Ectodermal cell (in vitro differentiated cells): ENCODE results near the gene BFSP1.

ENCODE experiments used
- H3K27ac ChIP-seq: 2 replicates; pipeline ENCODE4 v1.7.0; 2013; ENCODE audit warnings: mild to moderate bottlenecking, low read depth, low read length; ENCODE audit not compliant: insufficient read depth, poor library complexity, severe bottlenecking
- H3K27me3 ChIP-seq: 2 replicates; pipeline ENCODE4 v1.7.0; 2013; ENCODE audit warnings: mild to moderate bottlenecking, low read length; ENCODE audit not compliant: insufficient read depth, control insufficient read depth, poor library complexity, severe bottlenecking
- H3K36me3 ChIP-seq: one replicate; pipeline ENCODE4 v1.7.0; 2013; ENCODE audit warnings: low read length; ENCODE audit not compliant: control insufficient read depth, insufficient read depth
- H3K4me1 ChIP-seq: one replicate; pipeline ENCODE4 v1.7.0; 2013; ENCODE audit warnings: low read length; ENCODE audit not compliant: control insufficient read depth, insufficient read depth
- H3K4me3 ChIP-seq: 2 replicates; pipeline ENCODE4 v1.7.0; 2013; ENCODE audit warnings: low read depth, low read length, control low read depth; ENCODE audit not compliant: insufficient read depth
- H3K9me3 ChIP-seq: 2 replicates; pipeline ENCODE4 v1.7.0; 2013; ENCODE audit warnings: mild to moderate bottlenecking, low read length, moderate library complexity; ENCODE audit not compliant: control insufficient read depth
- WGBS, 2 experiments: methylation state at CpG; one replicate each; pipeline ENCODE4 v1.1.7; 2013; ENCODE audit warnings: missing lambda C conversion rate in 2 of 2; 5-methylcytosine and 5-hydroxymethylcytosine counted together

The BFSP1 gene

DNA sequence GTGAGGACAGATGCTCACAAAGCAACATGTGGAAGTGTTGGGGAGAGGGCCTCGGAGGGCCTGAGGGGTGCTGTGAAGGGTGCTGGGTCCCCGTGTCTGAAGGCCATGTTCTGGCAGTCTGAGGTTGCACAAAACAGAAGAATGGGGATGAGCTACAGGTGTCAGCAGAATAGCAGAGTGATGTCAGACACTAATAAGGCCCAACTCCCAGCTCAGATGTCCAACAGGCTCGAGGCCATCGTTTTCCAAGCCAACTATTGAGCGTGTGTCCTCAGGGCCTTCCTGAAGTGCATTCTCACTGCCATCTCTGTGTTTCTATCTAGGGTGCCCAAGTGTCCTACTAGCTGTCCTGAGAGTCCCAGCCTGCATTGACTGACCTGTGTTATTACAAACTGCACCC lies 7.9 kb downstream of the BFSP1 start:
- Histone ChIP-seq H3K4me1 (no peaks in the 10 kb centered on the region), H3K36me3 (no peaks in the 10 kb centered on the region), H3K4me3 (no peak overlapping the region), H3K9me3 (no peaks in the 10 kb centered on the region), H3K27ac (no peak overlapping the region), H3K27me3 (peaks cover 6% of the 10 kb centered on the region)
- 91 to 93% methylated on average over 5 of the region's 5 CpGs for WGBS, 2 experiments

DNA sequence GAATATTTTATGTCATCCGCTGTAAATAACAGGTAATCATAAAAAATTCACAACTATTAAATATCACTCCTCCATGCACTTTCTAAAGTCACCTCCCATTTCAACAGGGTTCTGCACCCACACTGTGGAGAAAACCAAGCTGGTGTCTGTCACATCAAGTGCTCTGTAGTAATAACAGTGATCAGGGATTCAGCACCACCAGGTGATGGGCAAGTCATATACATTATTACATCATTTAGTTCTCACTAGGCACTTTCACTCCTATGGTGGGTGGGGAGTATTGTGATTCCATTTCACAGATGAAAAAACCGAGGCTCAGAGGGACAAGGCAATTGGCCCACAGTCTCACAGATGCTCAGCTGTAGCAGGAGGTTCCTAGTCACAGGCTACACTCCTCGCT lies 8.7 kb downstream of the BFSP1 start:
- Histone ChIP-seq H3K9me3 (no peaks in the 10 kb centered on the region), H3K4me3 (no peak overlapping the region), H3K27ac (no peak overlapping the region), H3K4me1 (no peaks in the 10 kb centered on the region), H3K27me3 (no peaks in the 10 kb centered on the region), H3K36me3 (no peaks in the 10 kb centered on the region)
- 83 to 87% methylated on average over 3 of the region's 3 CpGs for WGBS, 2 experiments

DNA sequence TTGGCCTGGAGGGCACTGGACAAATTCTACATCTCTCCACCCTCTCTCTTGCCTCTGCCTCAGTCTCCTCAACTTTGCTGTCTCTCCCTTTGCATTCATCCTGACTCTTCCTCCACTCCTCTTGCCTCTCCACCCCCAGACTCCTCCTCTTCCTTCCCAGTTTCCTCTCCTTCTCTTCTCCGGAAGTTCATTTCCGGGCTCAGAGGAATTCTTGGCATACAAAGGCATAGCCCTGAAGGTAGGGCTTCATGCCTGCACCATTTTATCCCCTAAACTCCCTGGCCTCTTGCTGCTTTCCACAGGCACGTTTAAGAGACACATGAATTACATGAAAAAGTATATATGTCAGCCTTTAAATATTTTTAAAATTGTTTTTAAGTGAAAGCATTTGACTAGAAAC lies 10.6 kb downstream of the BFSP1 start:
- Histone ChIP-seq H3K9me3 (no peaks in the 10 kb centered on the region), H3K4me3 (no peak overlapping the region), H3K36me3 (no peaks in the 10 kb centered on the region), H3K27ac (no peak overlapping the region), H3K4me1 (no peaks in the 10 kb centered on the region), H3K27me3 (no peaks in the 10 kb centered on the region)
- 68 to 76% methylated on average over 2 of the region's 3 CpGs for WGBS, 2 experiments

DNA sequence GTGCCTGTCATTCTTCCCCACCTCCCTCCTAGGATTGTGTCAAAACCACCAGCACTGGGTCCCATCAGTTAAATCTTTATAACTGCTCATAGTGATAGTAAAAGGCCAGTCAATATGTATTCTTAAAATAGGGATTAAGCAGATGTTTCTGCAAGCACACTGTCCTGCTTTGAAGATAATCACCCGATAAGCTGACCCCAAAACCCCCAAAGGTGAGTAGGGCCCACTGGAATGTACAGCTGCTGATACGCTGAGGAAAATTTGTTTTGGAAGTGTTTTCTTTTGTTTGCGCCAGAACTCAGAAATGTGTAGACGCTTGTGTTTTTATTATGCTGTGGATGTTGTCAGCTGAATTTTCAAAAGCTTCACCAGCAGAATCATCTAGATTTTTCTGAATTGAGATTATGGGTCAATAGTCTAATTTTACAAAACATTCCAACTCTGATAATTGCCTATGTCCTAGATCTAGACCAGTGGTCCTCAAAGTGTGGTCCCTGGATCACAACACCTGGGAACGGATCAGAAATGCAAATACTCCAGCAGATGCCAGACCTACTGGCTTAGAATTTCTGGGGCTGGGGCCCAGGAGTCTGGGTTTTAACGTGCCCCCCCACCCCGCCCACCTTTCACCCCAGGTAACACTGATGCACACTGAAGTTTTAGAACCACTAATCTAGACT lies 11.4 kb downstream of the BFSP1 start:
- Histone ChIP-seq H3K27me3 (no peaks in the 10 kb centered on the region), H3K27ac (no peak overlapping the region), H3K9me3 (no peaks in the 10 kb centered on the region), H3K36me3 (no peaks in the 10 kb centered on the region), H3K4me1 (no peaks in the 10 kb centered on the region), H3K4me3 (no peak overlapping the region)
- 88 to 97% methylated on average over 6 to 7 of the region's 7 CpGs for WGBS, 2 experiments

DNA sequence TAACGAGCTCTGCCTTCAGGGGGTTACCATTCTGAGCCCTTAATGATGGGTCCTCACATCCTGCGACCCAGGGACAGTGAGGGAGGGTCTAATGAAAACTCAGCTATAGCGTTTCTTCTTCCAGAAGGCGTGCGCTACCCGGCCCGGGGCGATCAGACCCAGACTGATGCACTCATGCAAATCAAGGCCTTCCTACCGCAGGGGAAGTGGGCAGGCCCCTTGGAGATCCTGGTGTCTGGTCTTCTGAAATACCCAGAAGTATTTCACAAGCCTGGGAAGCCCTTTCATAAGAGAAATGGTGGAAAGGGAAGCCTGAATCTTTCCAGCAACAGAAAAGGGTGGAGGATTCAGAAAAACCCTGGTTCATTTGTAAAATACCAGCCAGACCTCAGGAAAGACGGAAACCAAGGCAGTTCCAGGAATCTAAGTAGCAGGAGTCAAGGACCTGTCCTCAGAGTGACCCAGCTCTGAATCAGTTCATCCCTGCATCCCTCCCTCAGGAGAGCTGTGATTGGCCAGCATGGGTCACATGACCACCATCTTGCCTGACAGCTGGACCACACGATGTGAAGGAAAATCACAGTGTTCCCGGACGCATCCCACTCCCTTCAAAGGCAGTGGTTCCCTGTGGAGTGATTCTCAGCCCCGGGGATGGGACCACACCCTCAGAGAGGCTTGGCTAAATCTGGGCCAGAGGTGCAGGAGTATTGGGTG lies 12.7 kb downstream of the BFSP1 start:
- Histone ChIP-seq H3K4me3 (no peak overlapping the region), H3K27ac (no peak overlapping the region), H3K9me3 (no peaks in the 10 kb centered on the region), H3K4me1 (no peaks in the 10 kb centered on the region), H3K36me3 (no peaks in the 10 kb centered on the region), H3K27me3 (no peaks in the 10 kb centered on the region)
- WGBS, 2 experiments, result 83 to 88% methylated on average over 14 of the region's 14 CpGs

DNA sequence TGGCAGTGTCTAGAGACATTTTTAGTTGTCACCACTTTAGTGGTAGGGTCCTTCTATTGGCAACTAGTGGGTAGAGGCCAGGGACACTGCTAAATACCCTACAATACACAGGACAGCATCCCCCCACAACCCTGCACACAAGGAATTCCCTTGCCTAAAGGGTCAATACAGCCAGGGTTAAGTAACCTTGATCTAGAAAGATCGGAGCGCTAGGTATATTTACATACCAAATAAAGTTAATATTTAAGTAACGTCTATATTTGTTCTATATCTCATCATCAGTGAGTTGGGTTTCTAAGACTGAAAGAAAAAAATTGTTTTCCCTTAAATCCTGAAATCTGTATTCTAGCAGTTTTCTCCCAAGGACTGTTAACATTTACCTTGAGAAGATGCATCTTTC lies 16.1 kb downstream of the BFSP1 start:
- no peaks in the 10 kb centered on the region for H3K9me3 ChIP-seq
- H3K36me3 ChIP-seq, result no peaks in the 10 kb centered on the region
- no peak overlapping the region for H3K27ac ChIP-seq
- WGBS, 2 experiments, result 100% methylated on average over 2 of the region's 3 CpGs; no CpG with 5 or more reads in 1 of the 2 experiments
- no peaks in the 10 kb centered on the region for H3K4me1 ChIP-seq
- H3K4me3 ChIP-seq, result no peak overlapping the region
- no peaks in the 10 kb centered on the region for H3K27me3 ChIP-seq

DNA sequence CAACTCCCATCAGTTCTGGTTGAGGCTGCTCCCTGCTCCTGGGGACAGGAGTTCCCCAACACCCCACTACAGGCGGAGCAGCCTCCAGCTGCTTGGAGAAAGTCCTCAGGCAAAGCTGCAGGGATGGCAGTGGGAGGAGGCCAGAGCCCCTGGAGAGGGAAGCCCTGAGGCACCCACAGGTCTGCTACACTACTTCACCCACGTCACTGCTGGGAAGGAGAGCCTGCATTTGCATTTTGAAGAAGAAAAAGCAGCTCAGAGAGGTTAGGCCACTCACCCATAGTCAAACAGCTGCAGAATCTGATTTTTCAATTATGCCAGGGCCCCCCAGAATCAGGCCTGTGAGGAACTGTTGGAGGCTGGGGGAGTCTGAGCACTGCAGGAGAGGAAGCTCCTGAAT lies 17.2 kb downstream of the BFSP1 start:
- Histone ChIP-seq H3K4me3 (no peak overlapping the region), H3K36me3 (no peaks in the 10 kb centered on the region), H3K27ac (no peak overlapping the region), H3K4me1 (no peaks in the 10 kb centered on the region), H3K27me3 (no peaks in the 10 kb centered on the region), H3K9me3 (no peaks in the 10 kb centered on the region)
- 89 to 100% methylated on average over 2 of the region's 2 CpGs for WGBS, 2 experiments

DNA sequence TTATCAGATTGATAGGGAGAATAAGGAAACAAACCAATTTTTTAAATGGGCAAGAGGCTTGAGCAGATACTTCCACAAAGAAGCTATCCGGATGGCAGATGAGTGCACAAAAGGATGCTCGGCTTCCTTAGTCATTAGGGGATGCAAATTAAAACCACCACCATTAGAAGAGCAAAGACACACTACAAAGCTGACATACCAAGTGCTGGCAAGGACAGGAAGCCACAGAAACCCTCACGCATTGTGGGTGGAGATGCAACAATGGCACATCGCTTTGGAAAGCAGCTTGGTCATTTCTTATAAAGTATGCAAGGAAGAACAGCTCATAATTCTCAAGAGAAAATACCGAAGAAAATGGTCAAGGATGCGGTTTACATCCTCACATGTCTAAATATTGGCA lies 19.8 kb downstream of the BFSP1 start:
- WGBS, 2 experiments, result 86 to 96% methylated on average over 6 of the region's 6 CpGs
- Histone ChIP-seq H3K4me1 (no peaks in the 10 kb centered on the region), H3K9me3 (no peaks in the 10 kb centered on the region), H3K27ac (no peak overlapping the region), H3K36me3 (no peaks in the 10 kb centered on the region), H3K4me3 (no peak overlapping the region), H3K27me3 (peaks cover 5% of the 10 kb centered on the region)

DNA sequence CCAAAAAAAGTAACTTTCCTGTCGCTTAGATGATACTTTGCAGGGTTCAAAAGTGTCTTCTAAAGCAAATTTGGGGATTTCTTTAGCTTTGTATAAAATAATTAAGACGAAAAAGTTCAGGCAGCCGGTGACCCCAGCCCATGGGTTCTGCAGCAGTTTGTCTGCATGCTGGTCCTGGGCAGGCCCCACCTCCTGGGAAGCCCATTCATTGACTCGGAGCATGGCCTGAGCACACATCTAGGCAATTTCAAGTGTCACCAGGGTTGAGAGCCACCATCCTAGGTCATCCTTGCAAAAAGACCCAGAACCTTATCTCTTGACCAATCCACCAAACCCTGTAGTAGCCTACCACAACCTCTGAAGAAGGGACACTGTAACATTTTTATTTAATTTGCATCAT lies 20.6 kb downstream of the BFSP1 start:
- no peaks in the 10 kb centered on the region for H3K36me3 ChIP-seq
- H3K4me3 ChIP-seq, result no peak overlapping the region
- H3K27ac ChIP-seq, result no peak overlapping the region
- no peaks in the 10 kb centered on the region for H3K9me3 ChIP-seq
- H3K4me1 ChIP-seq, result no peaks in the 10 kb centered on the region
- whole genome bisulfite sequencing, 2 experiments, result 65 to 70% methylated on average over 4 of the region's 4 CpGs
- H3K27me3 ChIP-seq, result peaks cover 11% of the 10 kb centered on the region

DNA sequence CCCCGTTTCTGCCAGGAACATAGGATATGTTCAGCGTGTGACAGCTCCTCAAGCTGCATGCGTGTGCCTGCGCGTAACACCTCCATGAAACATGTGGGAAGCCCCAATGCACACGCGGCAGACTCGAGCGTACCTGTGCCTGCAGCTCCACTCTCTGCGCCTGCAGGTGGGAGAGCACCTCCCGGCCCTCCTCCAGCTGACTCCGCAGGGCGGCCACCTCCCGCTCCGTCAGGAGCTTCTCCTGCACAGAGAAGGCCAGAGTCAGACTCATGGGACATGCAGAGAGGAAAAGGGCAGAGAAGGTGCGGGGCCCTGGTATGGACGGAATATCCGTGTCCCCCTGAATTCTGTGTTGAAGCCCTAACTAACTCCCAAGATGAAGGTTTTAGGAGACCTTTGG lies 22.4 kb downstream of the BFSP1 start:
- Histone ChIP-seq H3K27me3 (peaks cover 13% of the 10 kb centered on the region), H3K36me3 (no peaks in the 10 kb centered on the region), H3K27ac (no peak overlapping the region), H3K9me3 (no peaks in the 10 kb centered on the region), H3K4me1 (no peaks in the 10 kb centered on the region), H3K4me3 (no peak overlapping the region)
- WGBS, 2 experiments, result 93 to 95% methylated on average over 18 of the region's 18 CpGs
